ENCODE data around the gene F5.

DNA sequence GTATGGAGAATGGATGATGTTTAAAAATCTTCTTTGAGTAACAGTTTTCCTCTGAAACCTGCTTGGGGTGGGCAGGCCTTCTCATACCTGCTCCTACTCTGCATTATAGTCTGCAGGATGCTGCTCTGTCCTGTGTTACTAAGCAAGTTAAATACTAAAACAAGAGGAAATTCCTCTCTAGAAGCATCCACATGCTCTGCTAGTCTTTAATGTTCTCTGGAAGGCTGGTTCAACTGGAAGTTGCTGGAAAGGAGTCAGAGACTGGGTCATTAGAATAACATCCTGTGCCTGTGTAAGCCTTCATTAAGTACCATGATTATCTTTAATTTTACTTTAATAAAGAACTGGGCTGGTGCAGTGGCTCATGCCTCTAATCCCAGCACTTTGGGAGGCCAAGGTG is 37.8 kb upstream of the F5 start:
- TF ChIP-seq RAD21 (IDR thresholded peaks at IDR 0.05; ENCODE audit: low read depth) (no peak), ZBTB7A (IDR thresholded peaks at IDR 0.05; ENCODE audit: low read depth) (no peak)

Data from Ishikawa (cell line).